ENCODE measurements around the gene AIDA. TPM values are rescaled to one million over a fixed set of nuclear protein-coding genes. Genes with fewer than 3 reads are reported as not detected.

AIDA gene
- total RNA-seq, 1 donor from 2014 or later: 36.3 TPM

DNA sequence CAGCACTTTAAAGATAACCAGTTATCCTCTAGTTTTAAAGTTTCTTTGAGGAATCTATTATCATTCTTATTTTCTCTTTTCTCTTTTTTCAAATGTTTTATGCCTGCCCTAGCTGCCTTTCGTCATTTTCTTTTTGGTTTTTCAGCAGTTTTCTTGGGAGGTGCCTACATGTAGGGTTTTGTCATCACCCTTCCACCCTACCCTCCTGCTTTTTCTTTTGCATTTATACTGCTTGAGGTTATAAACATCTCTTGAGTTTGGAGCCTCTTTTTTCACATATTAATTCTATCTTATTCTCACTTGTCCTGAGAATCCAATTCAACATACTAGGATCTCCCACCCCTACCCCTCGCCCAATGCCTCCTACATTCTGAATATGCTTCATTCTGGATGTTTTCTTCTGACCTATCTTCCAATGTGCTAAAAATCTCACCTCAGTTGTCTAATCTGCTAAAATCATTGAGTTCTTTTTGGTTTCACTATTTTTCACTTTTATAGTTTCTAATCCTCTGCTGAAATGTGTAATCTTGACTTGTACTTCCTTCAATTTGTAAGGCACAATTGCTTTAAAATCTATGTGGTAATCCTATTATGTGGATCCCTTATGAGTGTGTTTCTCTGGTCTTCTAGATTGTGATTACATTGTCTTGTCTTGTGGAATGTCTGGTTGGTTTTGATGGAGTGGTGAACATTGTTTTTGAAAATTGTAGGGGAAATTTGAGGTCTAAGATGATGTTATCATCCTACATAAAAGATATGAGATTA, 55.7 kb downstream of the AIDA start:
- no peak overlapping the region for H3K4me3 Mint-ChIP-seq
- peaks cover 56% of the 10 kb centered on the region for H3K4me1 Mint-ChIP-seq (ENCODE audit: low read depth)
- no peaks in the 10 kb centered on the region for H3K27me3 Mint-ChIP-seq (ENCODE audit: insufficient read depth)
- H3K9me3 Mint-ChIP-seq: no peaks in the 10 kb centered on the region
- H3K27ac Mint-ChIP-seq: no peak overlapping the region
- no peak for DNase-seq (ENCODE audit: low spot score)
- H3K36me3 Mint-ChIP-seq (ENCODE audit: low read depth): peaks cover 80% of the 10 kb centered on the region
- intact Hi-C loops (cut with micrococcal nuclease): loop anchor here (10.0 kb wide), 4 partner anchors 428 to 1778 kb away; partner anchors contain the start of gene WDR26

DNA sequence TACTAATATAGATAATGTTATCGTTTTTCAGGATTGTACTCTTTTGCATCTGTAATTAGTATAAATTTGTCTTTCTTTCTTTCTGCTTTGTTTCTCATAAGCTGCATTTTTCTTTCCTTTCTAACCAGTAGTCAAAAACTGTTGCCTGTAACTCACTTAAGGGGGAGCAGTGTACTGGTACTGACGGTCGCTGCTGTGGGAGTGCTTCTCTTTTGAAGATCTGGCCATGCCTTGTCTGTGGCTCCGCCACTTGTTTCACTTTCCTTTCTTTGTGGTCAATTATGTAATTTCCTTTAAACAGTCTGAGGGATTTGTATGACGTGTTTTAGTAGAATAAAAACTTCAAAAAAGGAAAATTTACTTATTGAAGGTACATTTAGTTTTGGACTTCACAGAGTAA, 57.4 kb downstream of the AIDA start:
- H3K4me1 Mint-ChIP-seq (ENCODE audit: low read depth): peaks cover 59% of the 10 kb centered on the region
- DNase-seq (ENCODE audit: low spot score): peak; percentile 73
- H3K27ac Mint-ChIP-seq: peak overlapping the region; percentile 61
- H3K4me3 Mint-ChIP-seq: peak overlapping the region; percentile 5
- intact Hi-C loops (cut with micrococcal nuclease): loop anchor here (1.0 to 10.0 kb wide), 6 partner anchors 58 to 1780 kb away; partner anchors contain the start of gene WDR26
- H3K9me3 Mint-ChIP-seq: no peaks in the 10 kb centered on the region
- H3K36me3 Mint-ChIP-seq (ENCODE audit: low read depth): peaks cover 76% of the 10 kb centered on the region
- no peaks in the 10 kb centered on the region for H3K27me3 Mint-ChIP-seq (ENCODE audit: insufficient read depth)

DNA sequence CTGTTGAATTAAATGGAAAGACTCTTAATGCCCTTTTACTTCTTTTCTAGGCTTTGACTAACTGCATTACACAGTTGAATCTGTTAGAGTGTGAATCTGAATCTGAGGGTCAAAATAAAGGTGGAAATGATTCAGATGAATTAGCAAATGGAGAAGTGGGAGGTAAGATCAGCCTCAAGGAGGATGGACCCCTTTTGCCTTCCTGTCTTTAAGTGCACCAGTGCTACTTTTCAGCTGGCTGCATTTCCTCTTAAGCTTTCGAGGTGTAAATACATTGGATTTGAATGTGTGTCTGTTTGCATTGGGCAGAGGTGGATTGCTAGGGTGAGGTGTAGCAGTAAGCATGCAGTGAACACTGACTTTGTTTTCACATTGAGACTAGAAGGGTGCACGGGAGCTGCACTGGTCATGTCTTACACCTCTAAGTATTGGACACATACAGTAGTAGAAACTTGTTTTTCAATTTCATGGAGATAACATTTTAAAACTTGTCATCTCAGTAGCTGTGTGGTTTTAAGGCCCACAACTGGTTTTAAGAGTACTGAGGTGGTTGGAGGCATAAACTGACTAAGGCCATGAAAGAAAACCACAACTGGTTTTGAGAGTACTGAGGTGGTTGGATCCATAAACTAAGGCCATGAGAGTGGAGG, 59.0 kb downstream of the AIDA start:
- H3K4me3 Mint-ChIP-seq: peak overlapping the region; percentile 59
- peak; percentile 29 for DNase-seq (ENCODE audit: low spot score)
- H3K27ac Mint-ChIP-seq: peak overlapping the region; percentile 62
- H3K36me3 Mint-ChIP-seq (ENCODE audit: low read depth): peaks cover 69% of the 10 kb centered on the region
- H3K4me1 Mint-ChIP-seq (ENCODE audit: low read depth): peaks cover 59% of the 10 kb centered on the region
- no peaks in the 10 kb centered on the region for H3K9me3 Mint-ChIP-seq
- intact Hi-C loops (cut with micrococcal nuclease): loop anchor here (1.0 to 10.0 kb wide), 10 partner anchors 9 to 1781 kb away; partner anchors contain the start of genes TLR5 and WDR26
- H3K27me3 Mint-ChIP-seq (ENCODE audit: insufficient read depth): no peaks in the 10 kb centered on the region

DNA sequence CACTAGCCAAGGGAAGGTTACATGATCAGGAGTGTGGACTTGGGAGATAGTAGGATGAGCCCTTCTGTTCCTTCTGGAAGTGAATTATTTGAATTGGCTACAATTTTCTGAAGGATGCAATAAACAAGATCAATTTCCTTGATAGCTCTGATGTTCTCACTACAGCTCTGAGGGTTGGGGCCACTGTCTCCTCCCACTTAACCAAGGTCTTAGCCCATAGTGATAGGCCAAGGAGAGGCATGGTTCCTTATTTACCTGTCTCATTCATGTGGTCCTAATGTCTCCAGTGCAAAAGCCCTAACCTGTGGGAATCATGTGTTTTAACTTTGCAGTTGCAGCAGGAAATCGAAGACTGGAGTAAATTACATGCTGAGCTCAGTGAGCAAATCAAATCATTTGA, 59.6 kb downstream of the AIDA start:
- Mint-ChIP-seq H3K36me3 (ENCODE audit: low read depth) (peaks cover 64% of the 10 kb centered on the region), H3K4me1 (ENCODE audit: low read depth) (peaks cover 59% of the 10 kb centered on the region), H3K9me3 (no peaks in the 10 kb centered on the region), H3K27ac (peak overlapping the region; percentile 8), H3K4me3 (peak overlapping the region; percentile 59), H3K27me3 (ENCODE audit: insufficient read depth) (no peaks in the 10 kb centered on the region)
- DNase-seq (ENCODE audit: low spot score): no peak
- intact Hi-C loops (cut with micrococcal nuclease): loop anchor here (1.0 to 10.0 kb wide), 10 partner anchors 8 to 1782 kb away; partner anchors contain the start of genes TLR5 and WDR26

DNA sequence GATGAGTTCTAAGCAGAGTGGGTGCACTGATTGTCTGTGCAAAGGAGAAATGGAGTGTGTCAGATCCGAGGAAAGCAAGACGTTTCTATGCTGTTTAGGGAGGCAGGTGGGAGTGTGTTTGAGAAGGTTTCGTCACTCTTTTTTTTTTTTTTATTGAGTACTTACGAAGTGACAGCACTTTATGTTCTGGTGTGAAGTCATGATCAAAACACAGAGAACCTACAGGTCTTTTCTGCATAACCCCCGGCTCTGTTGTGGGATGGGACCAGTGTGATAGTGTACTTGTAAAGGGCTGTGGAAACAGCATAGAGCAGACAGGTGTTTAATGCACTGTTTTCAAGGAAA, 67.7 kb downstream of the AIDA start:
- peak; percentile 4 for DNase-seq (ENCODE audit: low spot score)
- Mint-ChIP-seq H3K27ac (peak overlapping the region; percentile 97), H3K4me1 (ENCODE audit: low read depth) (peaks cover 33% of the 10 kb centered on the region), H3K4me3 (peak overlapping the region; percentile 99), H3K27me3 (ENCODE audit: insufficient read depth) (no peaks in the 10 kb centered on the region), H3K9me3 (no peaks in the 10 kb centered on the region), H3K36me3 (ENCODE audit: low read depth) (peaks cover 15% of the 10 kb centered on the region)
- intact Hi-C loops (cut with micrococcal nuclease): loop anchor here (1.0 to 10.0 kb wide), 8 partner anchors 9 to 1207 kb away; partner anchors contain the start of genes AIDA, BROX, DISP1 and TAF1A

DNA sequence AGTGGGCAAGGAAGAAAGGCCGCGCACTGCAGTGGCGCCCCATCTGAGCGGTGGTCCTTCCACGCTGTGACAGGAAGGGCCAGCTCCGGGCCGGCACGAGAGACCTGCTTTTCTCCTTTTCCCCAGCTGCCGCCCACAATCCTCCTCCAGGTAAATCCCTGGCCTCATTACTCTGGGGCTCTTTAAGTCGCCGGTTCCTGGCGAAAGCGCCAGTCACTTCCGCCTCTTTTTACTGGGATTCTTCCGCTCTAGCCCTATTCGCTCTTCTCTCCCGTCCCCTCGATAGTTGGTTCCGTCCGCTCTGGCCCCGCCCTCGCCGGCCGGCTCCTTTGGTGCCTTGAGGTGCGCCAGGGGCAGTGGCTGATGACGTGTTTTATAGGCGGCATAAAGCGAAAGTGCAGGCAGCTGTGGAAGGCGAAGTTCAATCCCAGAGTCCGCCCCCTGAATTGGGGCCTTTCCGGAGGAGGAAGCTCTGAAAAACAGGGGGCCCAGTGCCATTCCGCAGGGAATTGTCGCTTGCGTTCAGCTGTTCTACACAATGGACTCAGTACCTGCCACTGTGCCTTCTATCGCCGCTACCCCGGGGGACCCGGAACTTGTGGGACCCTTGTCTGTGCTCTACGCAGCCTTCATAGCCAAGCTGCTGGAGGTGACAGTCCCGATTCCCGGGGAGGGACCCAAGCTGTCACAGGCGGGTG, 68.2 kb downstream of the AIDA start:
- intact Hi-C loops (cut with micrococcal nuclease): loop anchor here (1.0 to 10.0 kb wide), 9 partner anchors 9 to 1207 kb away; partner anchors contain the start of genes AIDA, BROX, DISP1 and TAF1A
- peak overlapping the region; percentile 97 for H3K27ac Mint-ChIP-seq

DNA sequence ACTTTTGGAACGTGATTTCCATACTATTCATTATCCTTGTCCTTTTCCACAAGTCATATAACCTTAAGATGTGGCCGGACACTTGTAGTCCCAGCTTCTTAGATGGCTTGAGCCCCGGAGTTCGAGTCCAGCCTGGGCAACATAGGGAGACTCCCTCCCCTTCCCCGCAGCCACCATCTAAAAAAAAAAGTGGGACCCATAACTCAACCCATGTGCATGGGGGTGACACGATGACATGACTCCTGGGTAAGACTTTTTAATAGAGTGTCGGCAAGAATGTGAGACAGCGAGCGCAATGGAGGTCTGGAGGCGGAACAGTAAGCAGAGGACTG, 68.7 kb downstream of the AIDA start:
- H3K36me3 Mint-ChIP-seq (ENCODE audit: low read depth): peaks cover 20% of the 10 kb centered on the region
- H3K4me3 Mint-ChIP-seq: peak overlapping the region; percentile 99
- intact Hi-C loops (cut with micrococcal nuclease): loop anchor here (1.0 to 10.0 kb wide), 4 partner anchors 9 to 1206 kb away; partner anchors contain the start of gene DISP1
- no peak for DNase-seq (ENCODE audit: low spot score)
- no peaks in the 10 kb centered on the region for H3K9me3 Mint-ChIP-seq
- H3K4me1 Mint-ChIP-seq (ENCODE audit: low read depth): peaks cover 33% of the 10 kb centered on the region
- peak overlapping the region; percentile 97 for H3K27ac Mint-ChIP-seq
- no peaks in the 10 kb centered on the region for H3K27me3 Mint-ChIP-seq (ENCODE audit: insufficient read depth)

More for the DNA sequence above, 68.2 kb downstream of the AIDA start:
- Mint-ChIP-seq H3K4me3 (peak overlapping the region; percentile 99), H3K36me3 (ENCODE audit: low read depth) (peaks cover 17% of the 10 kb centered on the region), H3K4me1 (ENCODE audit: low read depth) (peaks cover 33% of the 10 kb centered on the region), H3K9me3 (no peaks in the 10 kb centered on the region), H3K27me3 (ENCODE audit: insufficient read depth) (no peaks in the 10 kb centered on the region)
- DNase-seq (ENCODE audit: low spot score): peak; percentile 98

DNA sequence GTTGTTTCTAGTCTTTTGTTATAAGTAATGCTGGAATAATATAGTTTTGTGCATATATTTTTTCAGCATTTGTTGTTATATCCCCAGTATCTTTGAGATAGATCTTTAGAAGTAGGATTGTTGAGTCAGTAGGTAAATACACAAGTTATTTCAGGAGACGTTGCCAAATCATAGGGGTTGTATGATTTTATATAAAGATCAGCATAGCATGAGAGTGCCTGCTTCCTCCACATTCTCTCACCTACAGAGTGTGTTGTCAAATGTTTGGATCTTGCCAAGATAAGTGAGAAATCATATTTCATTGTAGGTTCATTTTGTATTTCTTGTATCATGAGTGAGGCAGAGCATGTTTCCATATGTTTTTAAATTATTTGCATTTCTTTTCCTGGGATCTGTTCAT, 69.8 kb downstream of the AIDA start:
- Mint-ChIP-seq H3K4me3 (peak overlapping the region; percentile 5), H3K36me3 (ENCODE audit: low read depth) (peaks cover 22% of the 10 kb centered on the region), H3K9me3 (no peaks in the 10 kb centered on the region), H3K27me3 (ENCODE audit: insufficient read depth) (no peaks in the 10 kb centered on the region), H3K27ac (no peak overlapping the region), H3K4me1 (ENCODE audit: low read depth) (peaks cover 33% of the 10 kb centered on the region)
- DNase-seq (ENCODE audit: low spot score): no peak
- intact Hi-C loops (cut with micrococcal nuclease): loop anchor here (5.0 to 10.0 kb wide), 3 partner anchors 172 to 1205 kb away; partner anchors contain the start of gene DISP1

DNA sequence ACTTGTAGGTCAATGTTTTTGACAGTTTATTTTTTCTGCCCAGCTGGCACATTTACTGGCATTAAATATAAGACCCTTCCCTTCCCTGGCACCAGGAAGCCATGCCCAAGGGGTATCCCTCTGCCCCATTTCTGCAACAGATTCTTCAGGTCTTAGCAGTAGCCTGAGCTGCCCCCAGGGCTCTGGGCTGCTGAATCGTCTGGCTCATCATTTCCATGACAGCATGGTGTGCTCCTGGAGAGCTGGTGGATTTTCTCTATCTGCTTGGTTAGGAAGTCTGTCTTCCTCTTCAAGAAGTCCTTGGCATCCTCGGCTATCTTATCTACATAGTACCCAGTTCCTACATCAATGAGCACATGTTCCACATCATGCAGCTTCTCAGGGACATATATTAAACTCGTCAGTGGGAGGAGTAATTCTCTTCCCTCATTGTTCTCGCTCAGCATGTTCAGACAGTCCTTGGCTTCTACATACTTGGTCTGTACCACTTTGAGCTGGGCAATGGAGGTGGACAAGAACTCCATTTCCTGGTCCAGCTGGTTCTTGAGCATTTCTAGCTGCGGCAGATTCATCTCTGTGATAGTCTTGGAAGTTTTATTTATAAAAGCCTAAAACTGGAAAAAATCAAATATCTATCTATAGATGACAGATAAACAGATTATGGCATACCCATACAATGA, 70.9 kb downstream of the AIDA start:
- peaks cover 28% of the 10 kb centered on the region for H3K4me1 Mint-ChIP-seq (ENCODE audit: low read depth)
- H3K9me3 Mint-ChIP-seq: no peaks in the 10 kb centered on the region
- DNase-seq (ENCODE audit: low spot score): no peak
- no peak overlapping the region for H3K27ac Mint-ChIP-seq
- H3K27me3 Mint-ChIP-seq (ENCODE audit: insufficient read depth): no peaks in the 10 kb centered on the region
- no peak overlapping the region for H3K4me3 Mint-ChIP-seq
- peaks cover 20% of the 10 kb centered on the region for H3K36me3 Mint-ChIP-seq (ENCODE audit: low read depth)
- intact Hi-C loops (cut with micrococcal nuclease): loop anchor here (5.0 to 10.0 kb wide), 3 partner anchors 173 to 1204 kb away; partner anchors contain the start of gene DISP1

DNA sequence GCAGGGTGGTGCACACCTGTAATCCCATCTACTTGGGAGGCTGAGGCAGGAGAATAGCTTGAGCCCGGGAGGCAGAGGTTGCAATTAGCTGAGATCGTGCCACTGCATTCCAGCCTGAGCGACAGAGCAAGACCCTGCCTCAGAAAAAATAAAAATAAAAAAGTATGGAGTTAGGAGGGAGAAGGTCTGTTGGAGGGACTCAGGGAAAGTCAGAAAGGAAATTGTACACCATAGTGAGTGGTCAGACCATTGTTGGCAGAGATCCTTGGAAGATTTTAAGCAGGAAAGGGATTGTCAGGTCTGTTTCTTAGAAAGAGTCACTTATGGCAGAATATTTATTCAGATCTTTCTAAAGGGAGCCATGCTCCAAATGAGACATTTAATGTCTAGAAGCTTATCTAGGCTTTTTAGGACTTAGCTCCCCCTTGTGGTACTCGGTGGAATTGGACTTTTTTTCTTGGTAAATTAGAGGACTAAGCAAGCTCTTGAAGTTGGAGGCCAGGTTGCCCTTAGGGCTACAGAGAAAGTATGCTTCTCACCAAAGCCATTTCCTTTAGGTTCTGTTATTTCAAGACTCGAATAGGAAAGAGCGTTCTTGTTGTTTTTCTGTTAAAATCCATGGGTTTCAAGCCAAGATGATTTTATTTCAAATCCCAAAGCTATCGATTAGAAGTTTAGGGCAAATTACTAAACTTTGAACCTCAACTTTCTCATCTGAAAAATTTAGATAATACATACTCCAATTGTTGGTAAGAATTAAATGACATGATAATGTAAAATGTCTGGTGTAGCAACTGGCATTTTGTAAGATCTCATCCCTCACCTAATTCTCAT, 77.9 kb downstream of the AIDA start:
- intact Hi-C loops (cut with micrococcal nuclease): loop anchor here (1.0 kb wide), 4 partner anchors 9 to 169 kb away; partner anchors contain the start of gene TAF1A
- Mint-ChIP-seq H3K4me3 (no peak overlapping the region), H3K27ac (no peak overlapping the region), H3K36me3 (ENCODE audit: low read depth) (peaks cover 36% of the 10 kb centered on the region), H3K9me3 (no peaks in the 10 kb centered on the region), H3K27me3 (ENCODE audit: insufficient read depth) (no peaks in the 10 kb centered on the region), H3K4me1 (ENCODE audit: low read depth) (peaks cover 14% of the 10 kb centered on the region)
- peak; percentile 59 for DNase-seq (ENCODE audit: low spot score)

DNA sequence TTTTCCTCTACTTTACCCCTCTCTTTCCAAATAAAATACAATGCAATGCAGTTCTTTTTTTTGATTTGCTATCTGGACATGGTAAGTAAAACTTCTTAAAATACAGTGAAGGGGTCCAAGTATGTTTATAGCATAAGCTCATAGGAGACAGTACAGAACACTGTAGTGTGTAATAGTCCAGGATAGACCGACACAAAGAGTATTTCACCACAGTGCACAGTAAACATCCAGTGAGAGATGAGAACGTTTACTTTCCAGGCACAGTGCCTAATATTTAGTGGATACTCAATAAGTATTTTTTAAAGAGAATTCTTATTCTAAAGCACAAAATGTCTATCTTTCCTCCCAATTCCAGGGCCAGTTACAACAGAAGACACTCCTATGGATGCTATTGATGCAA, 79.5 kb downstream of the AIDA start:
- Mint-ChIP-seq H3K36me3 (ENCODE audit: low read depth) (peaks cover 39% of the 10 kb centered on the region), H3K4me1 (ENCODE audit: low read depth) (peaks cover 14% of the 10 kb centered on the region), H3K9me3 (no peaks in the 10 kb centered on the region), H3K4me3 (no peak overlapping the region), H3K27me3 (ENCODE audit: insufficient read depth) (no peaks in the 10 kb centered on the region), H3K27ac (no peak overlapping the region)
- intact Hi-C loops (cut with micrococcal nuclease): no loop called here
- no peak for DNase-seq (ENCODE audit: low spot score)

Data from activated T-helper 1 cell treated with anti-CD3 and anti-CD28 coated beads, Interleukin-12 subunit alpha, Interleukin-12 subunit beta, Interleukin-2, Interleukin-4 antibody, amounts not matched to agents 30 ng/mL and 10 ng/mL and 1 ng/mL, durations not matched to agents 14 hours and 24 hours and 36 hours (primary cell).